Naive thymus-derived CD4-positive, alpha-beta T cell (primary cell): ENCODE results near the gene IPO7. TPM values are rescaled to one million over a fixed set of nuclear protein-coding genes. Genes with fewer than 3 reads are reported as not detected.

ENCODE experiments used
- ATAC-seq: fragments of 150-1000 bp; cut with Tn5 transposase; 2 replicates; pipeline ENCODE4 v1.10.0; 2021; ENCODE audit warnings: mild to moderate bottlenecking, moderate library complexity
- CTCF ChIA-PET: fragments of 350-600 bp; sonication (Branson Sonifier 250); formaldehyde crosslinking; loops from one replicate; lab custom pipeline; 2021; ENCODE audit warnings: antibody characterized with exemption; lab: Charles Lee
- POLR2A ChIA-PET: fragments of 350-600 bp; sonication (Branson Sonifier 250); formaldehyde crosslinking; loops from one replicate; lab custom pipeline; 2021; ENCODE audit warnings: antibody characterized with exemption, inconsistent platforms; lab: Charles Lee
- DNase-seq, 9 donors: peaks; one replicate each; pipeline versions ENCODE4 v3.0.0 to v3.0.0-alpha.2; 2020 to 2022; ENCODE audit warnings: mixed read lengths in 1 of 9
- H3K27ac ChIP-seq: one replicate; pipeline ENCODE4 v1.7.0; 2013; ENCODE audit warnings: mild to moderate bottlenecking, low read depth, low read length, moderate library complexity
- H3K27me3 ChIP-seq, 2 donors: one replicate each; pipeline ENCODE4 v1.7.0; 2013; ENCODE audit warnings: low read length in 2 of 2, mild to moderate bottlenecking in 2 of 2, moderate library complexity in 2 of 2; ENCODE audit not compliant: control insufficient read depth in 2 of 2, insufficient read depth in 2 of 2
- H3K36me3 ChIP-seq, 3 experiments: 1 replicate in 2 of 3; 2 replicates in 1 of 3; pipeline ENCODE4 v1.7.0; 2013; ENCODE audit warnings: low read length in 3 of 3, mild to moderate bottlenecking in 3 of 3, moderate library complexity in 1 of 3; ENCODE audit not compliant: insufficient read depth in 3 of 3, control insufficient read depth in 2 of 3
- H3K4me1 ChIP-seq, 2 donors: one replicate each; pipeline ENCODE4 v1.7.0; 2013; ENCODE audit warnings: low read length in 2 of 2, mild to moderate bottlenecking in 2 of 2, moderate library complexity in 1 of 2; ENCODE audit not compliant: control insufficient read depth in 2 of 2, insufficient read depth in 2 of 2
- H3K4me3 ChIP-seq: 2 replicates; pipeline ENCODE4 v1.7.0; 2013; ENCODE audit warnings: mild to moderate bottlenecking, low read length
- H3K9me3 ChIP-seq, 3 experiments: 1 replicate in 2 of 3; 2 replicates in 1 of 3; pipeline ENCODE4 v1.7.0; 2013; ENCODE audit warnings: low read length in 3 of 3; ENCODE audit not compliant: control insufficient read depth in 2 of 3
- H3K27ac Mint-ChIP-seq, 9 donors: one replicate each; pipeline ENCODE4 v1.8.0; 2020 to 2022; ENCODE audit warnings: mixed read lengths in 9 of 9, mild to moderate bottlenecking in 8 of 9, moderate library complexity in 5 of 9, inconsistent platforms in 2 of 9
- H3K27me3 Mint-ChIP-seq, 5 donors: one replicate each; pipeline ENCODE4 v1.8.0; 2021 to 2022; ENCODE audit warnings: mixed read lengths in 5 of 5, mild to moderate bottlenecking in 1 of 5
- H3K36me3 Mint-ChIP-seq, 5 donors: one replicate each; pipeline ENCODE4 v1.8.0; 2020 to 2022; ENCODE audit warnings: mixed read lengths in 5 of 5, mild to moderate bottlenecking in 3 of 5, inconsistent platforms in 1 of 5
- H3K4me1 Mint-ChIP-seq, 7 donors: one replicate each; pipeline ENCODE4 v1.8.0; 2020 to 2022; ENCODE audit warnings: mixed read lengths in 7 of 7, mild to moderate bottlenecking in 3 of 7, inconsistent platforms in 1 of 7
- H3K4me3 Mint-ChIP-seq, 10 donors: one replicate each; pipeline ENCODE4 v1.8.0; 2020 to 2022; ENCODE audit warnings: mild to moderate bottlenecking in 10 of 10, mixed read lengths in 10 of 10, moderate library complexity in 6 of 10, inconsistent platforms in 2 of 10
- H3K9me3 Mint-ChIP-seq, 11 donors: one replicate each; pipeline ENCODE4 v1.8.0; 2020 to 2022; ENCODE audit warnings: mixed read lengths in 11 of 11, mild to moderate bottlenecking in 4 of 11, inconsistent platforms in 1 of 11, moderate library complexity in 1 of 11
- intact Hi-C, 2 donors: fragments of 100-400 bp; cut with micrococcal nuclease; formaldehyde crosslinking; loops; one replicate each; pipeline ENCODE4 v1.15.1; 2023
- polyA plus RNA-seq, 2 donors: library from polyadenylated mRNA; unstranded; fragments of 300-500 nt; fragmentation: Illumina TruSeq; gene quantifications; one replicate each; pipeline ENCODE4 v1.2.3, GENCODE V29; 2021
- total RNA-seq, 6 experiments: library from RNA in 5 of 6; stranded (reverse) in 5 of 6; gene quantifications; 1 replicate in 5 of 6; 2 replicates in 1 of 6; pipeline ENCODE4 v1.2.3 and lab custom pipeline; 2021 to 2026

IPO7 gene
- total and polyA plus RNA-seq, 7 experiments from 2014 or later = 4.1 to 105 (median 57.5) TPM

DNA sequence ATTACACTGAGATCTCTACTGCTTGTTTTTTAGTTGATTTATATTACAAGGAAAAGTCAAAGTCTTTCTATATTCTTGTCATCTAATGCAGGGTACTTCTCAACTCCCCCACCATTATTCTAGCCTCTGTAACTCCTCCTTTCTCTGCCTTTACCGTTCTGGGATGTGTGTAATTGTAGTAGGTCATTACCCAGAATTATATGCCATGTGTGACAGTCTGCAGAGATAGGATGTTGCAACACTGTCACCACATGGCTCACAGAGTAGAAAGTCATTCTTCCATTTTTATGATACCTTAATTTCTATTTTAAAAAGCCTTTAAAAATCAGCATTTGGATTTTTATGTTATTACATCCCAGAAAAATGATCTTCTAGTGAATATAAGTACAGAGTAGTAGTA is 109.0 kb downstream of the IPO7 start:
- H3K4me3 ChIP-seq = no peak overlapping the region
- ATAC-seq = no peak
- H3K36me3 ChIP-seq = peaks cover 17 to 61% (median 21%) of the 10 kb centered on the region in 3 experiments
- no peak overlapping the region for H3K27ac ChIP-seq
- H3K36me3 Mint-ChIP-seq = peaks cover 0 to 52% (median 24%) of the 10 kb centered on the region in 5 donors
- H3K27me3 Mint-ChIP-seq = no peaks in the 10 kb centered on the region
- H3K27me3 ChIP-seq = no peaks in the 10 kb centered on the region
- no peak for DNase-seq
- intact Hi-C loops = no loop called here
- H3K27ac Mint-ChIP-seq = peak overlapping the region in 1 of 9 donors; percentile 13
- no peak overlapping the region for H3K4me3 Mint-ChIP-seq
- H3K9me3 ChIP-seq = no peaks in the 10 kb centered on the region
- ChIA-PET POLR2A (no interaction called here), CTCF (no interaction called here)
- peaks cover 0 to 6% (median 0%) of the 10 kb centered on the region in 7 donors for H3K4me1 Mint-ChIP-seq
- H3K9me3 Mint-ChIP-seq = no peaks in the 10 kb centered on the region
- H3K4me1 ChIP-seq = no peaks in the 10 kb centered on the region

DNA sequence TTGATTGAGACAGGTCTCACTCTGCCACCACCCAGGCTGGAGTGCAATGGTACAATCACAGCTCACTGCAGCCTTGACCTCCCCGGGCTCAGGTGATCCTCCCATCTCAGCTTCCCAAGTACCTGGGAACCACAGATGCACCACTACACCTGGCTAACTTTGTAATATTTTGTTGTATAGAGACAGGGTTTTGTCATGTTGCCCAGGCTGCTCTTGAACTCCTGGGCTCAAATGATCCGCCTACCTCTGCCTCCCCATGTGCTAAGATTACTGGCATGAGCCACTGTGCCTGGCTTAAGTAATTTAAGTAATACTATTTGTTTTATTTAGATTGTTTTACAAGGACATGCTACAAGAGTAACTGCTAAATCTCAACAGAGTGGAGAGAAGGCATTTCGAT is 109.9 kb downstream of the IPO7 start:
- H3K4me3 ChIP-seq = no peak overlapping the region
- peaks cover 0 to 50% (median 24%) of the 10 kb centered on the region in 5 donors for H3K36me3 Mint-ChIP-seq
- H3K4me3 Mint-ChIP-seq = no peak overlapping the region
- ATAC-seq = no peak
- ChIA-PET CTCF (no interaction called here), POLR2A (no interaction called here)
- no peaks in the 10 kb centered on the region for H3K4me1 ChIP-seq
- intact Hi-C loops = no loop called here
- no peaks in the 10 kb centered on the region for H3K27me3 ChIP-seq
- no peaks in the 10 kb centered on the region for H3K9me3 ChIP-seq
- H3K4me1 Mint-ChIP-seq = peaks cover 0 to 2% (median 0%) of the 10 kb centered on the region in 7 donors
- H3K27ac Mint-ChIP-seq = peak overlapping the region in 1 of 9 donors; percentile 38
- no peaks in the 10 kb centered on the region for H3K27me3 Mint-ChIP-seq
- no peak overlapping the region for H3K27ac ChIP-seq
- DNase-seq = no peak
- H3K9me3 Mint-ChIP-seq = no peaks in the 10 kb centered on the region
- peaks cover 19 to 69% (median 23%) of the 10 kb centered on the region in 3 experiments for H3K36me3 ChIP-seq

DNA sequence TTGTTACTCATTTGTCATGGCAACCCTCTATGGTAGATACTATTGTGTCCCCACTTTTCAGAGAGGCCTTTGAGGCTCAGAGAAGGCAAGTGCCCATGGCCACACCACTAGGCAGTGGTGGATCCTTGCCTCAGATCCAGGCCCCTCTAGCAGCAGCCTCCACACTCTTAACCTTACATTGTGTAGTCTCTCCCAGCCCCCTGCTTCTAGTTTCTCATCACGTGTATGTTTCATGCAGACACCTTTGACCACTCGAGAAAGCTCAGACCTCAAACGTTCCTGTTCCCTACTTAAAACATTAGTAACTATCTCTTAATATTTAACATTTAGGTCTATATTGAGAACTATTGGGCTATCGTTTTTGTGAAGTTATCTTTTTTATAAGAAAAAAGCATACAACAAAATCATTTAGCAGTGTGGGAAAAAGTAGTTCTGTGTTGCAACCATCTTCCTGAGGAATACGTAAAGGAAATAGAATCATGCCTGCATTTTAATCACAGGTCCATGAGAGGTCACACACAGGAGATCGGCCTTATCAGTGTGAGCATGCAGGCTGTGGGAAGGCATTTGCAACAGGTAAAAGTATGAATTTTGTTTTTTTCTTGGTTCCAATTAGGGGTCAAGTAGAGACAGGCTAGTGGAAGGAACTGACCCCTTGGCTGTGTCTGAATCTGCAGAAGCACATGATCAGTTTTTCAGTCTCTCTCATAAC is 111.5 kb downstream of the IPO7 start:
- no peak overlapping the region for H3K27ac Mint-ChIP-seq
- H3K4me1 Mint-ChIP-seq = no peaks in the 10 kb centered on the region
- no peaks in the 10 kb centered on the region for H3K27me3 Mint-ChIP-seq
- DNase-seq = no peak
- no peaks in the 10 kb centered on the region for H3K9me3 Mint-ChIP-seq
- Histone ChIP-seq H3K9me3 (no peaks in the 10 kb centered on the region), H3K4me3 (no peak overlapping the region), H3K27ac (no peak overlapping the region), H3K27me3 (no peaks in the 10 kb centered on the region), H3K36me3 (peaks cover 23 to 86% (median 24%) of the 10 kb centered on the region in 3 experiments), H3K4me1 (no peaks in the 10 kb centered on the region)
- intact Hi-C loops = no loop called here
- ChIA-PET CTCF (interaction anchor here (3.1 kb wide), 1 partner anchor 11 kb away, joined by 20 read pairs; no protein-coding TSS in a partner anchor), POLR2A (no interaction called here)
- H3K36me3 Mint-ChIP-seq = peaks cover 2 to 50% (median 21%) of the 10 kb centered on the region in 5 donors
- H3K4me3 Mint-ChIP-seq = no peak overlapping the region
- ATAC-seq = no peak

Other genes starting within 250 kb of the IPO7 start
- gene DENND5A, start 119.3 kb upstream of the IPO7 start, total RNA-seq = 100 to 1,000 TPM in 4 of 5 experiments, 10 to 100 TPM in 1; 65.0 to 178 (median 108) TPM
- 10 to 100 TPM; 33.9 to 60.3 TPM for gene DENND5A, start 119.3 kb upstream of the IPO7 start, polyA plus RNA-seq
- gene TMEM41B, start 70.1 kb upstream of the IPO7 start, total RNA-seq = 10 to 100 TPM; 33.9 to 73.7 (median 49.0) TPM
- 10 to 100 TPM; 10.5 to 11.9 TPM for gene TMEM41B, start 70.1 kb upstream of the IPO7 start, polyA plus RNA-seq
- 10 to 100 TPM; 29.6 to 47.5 (median 34.4) TPM for gene ZNF143, start 76.4 kb downstream of the IPO7 start, total RNA-seq
- gene ZNF143, start 76.4 kb downstream of the IPO7 start, polyA plus RNA-seq = 10 to 100 TPM; 41.5 TPM
- gene WEE1, start 189.0 kb downstream of the IPO7 start, total RNA-seq = 10 to 100 TPM in 1 of 5 experiments, 1 to 10 TPM in 3, under 1 TPM in 1; 0.43 to 47.6 (median 1.9) TPM
- gene WEE1, start 189.0 kb downstream of the IPO7 start, polyA plus RNA-seq = under 1 TPM; 0.43 to 0.44 TPM